Adipocyte (in vitro differentiated cells): ENCODE results near the gene PREP.
A peak's percentile ranks its signal among the peaks of the same experiment; 100 is the strongest.

ENCODE experiments used
- DNase-seq: peaks from one replicate; pipeline ENCODE4 v3.0.0-alpha.2; 2015; ENCODE audit warnings: low read depth
- H3K27me3 ChIP-seq: replicated peaks from 2 replicates; pipeline ENCODE4 v1.7.0; 2013; ENCODE audit warnings: mild to moderate bottlenecking, low read length, moderate library complexity; ENCODE audit not compliant: control insufficient read depth, insufficient read depth
- H3K36me3 ChIP-seq: 2 replicates; pipeline ENCODE4 v1.7.0; 2013; ENCODE audit warnings: low read length, mild to moderate bottlenecking, moderate library complexity; ENCODE audit not compliant: control insufficient read depth, insufficient read depth, severe bottlenecking
- H3K4me1 ChIP-seq: 2 replicates; pipeline ENCODE4 v1.7.0; 2013; ENCODE audit warnings: mild to moderate bottlenecking, low read length, moderate library complexity; ENCODE audit not compliant: control insufficient read depth, insufficient read depth
- H3K4me3 ChIP-seq: 2 replicates; pipeline ENCODE4 v1.7.0; 2013; ENCODE audit warnings: mild to moderate bottlenecking, low read length, moderate library complexity
- H3K9ac ChIP-seq: 2 replicates; pipeline ENCODE4 v1.7.0; 2013; ENCODE audit warnings: mild to moderate bottlenecking, low read length, moderate library complexity
- H3K9me3 ChIP-seq: 2 replicates; pipeline ENCODE4 v1.7.0; 2013; ENCODE audit warnings: mild to moderate bottlenecking, low read length, moderate library complexity; ENCODE audit not compliant: control insufficient read depth

PREP gene

GRCh38 chr6:105336986-105337385, 65.9 kb downstream of the PREP start:
- DNase-seq = no peak
- H3K9ac ChIP-seq = no peak overlapping the region
- H3K9me3 ChIP-seq = no peaks in the 10 kb centered on the region
- H3K27me3 ChIP-seq = no peaks in the 10 kb centered on the region
- H3K4me3 ChIP-seq = no peak overlapping the region
- H3K36me3 ChIP-seq = peaks cover 18% of the 10 kb centered on the region
- H3K4me1 ChIP-seq = peaks cover 3% of the 10 kb centered on the region

GRCh38 chr6:105332576-105332975, 70.3 kb downstream of the PREP start:
- no peak for DNase-seq
- Histone ChIP-seq H3K9ac (no peak overlapping the region), H3K27me3 (no peaks in the 10 kb centered on the region), H3K9me3 (no peaks in the 10 kb centered on the region), H3K36me3 (peaks cover 44% of the 10 kb centered on the region), H3K4me1 (peaks cover 5% of the 10 kb centered on the region), H3K4me3 (no peak overlapping the region)

- Histone ChIP-seq H3K9ac (no peak overlapping the region), H3K4me1 (peaks cover 9% of the 10 kb centered on the region), H3K9me3 (no peaks in the 10 kb centered on the region), H3K36me3 (peaks cover 44% of the 10 kb centered on the region), H3K4me3 (no peak overlapping the region), H3K27me3 (no peaks in the 10 kb centered on the region)
- no peak for DNase-seq
Measured at GRCh38 chr6:105331927-105332326, 71.0 kb downstream of the PREP start.

GRCh38 chr6:105330913-105331312, 72.0 kb downstream of the PREP start:
- Histone ChIP-seq H3K36me3 (peaks cover 41% of the 10 kb centered on the region), H3K4me3 (no peak overlapping the region), H3K9ac (no peak overlapping the region), H3K4me1 (peaks cover 19% of the 10 kb centered on the region), H3K27me3 (no peaks in the 10 kb centered on the region), H3K9me3 (no peaks in the 10 kb centered on the region)
- DNase-seq = no peak

- Histone ChIP-seq H3K9ac (no peak overlapping the region), H3K27me3 (no peaks in the 10 kb centered on the region), H3K4me3 (no peak overlapping the region), H3K4me1 (peaks cover 23% of the 10 kb centered on the region), H3K9me3 (no peaks in the 10 kb centered on the region), H3K36me3 (peaks cover 40% of the 10 kb centered on the region)
- no peak for DNase-seq
Measured at GRCh38 chr6:105330364-105330763, 72.5 kb downstream of the PREP start.

GRCh38 chr6:105326833-105327770, 75.8 kb downstream of the PREP start:
- peaks cover 29% of the 10 kb centered on the region for H3K4me1 ChIP-seq
- peak; percentile 25 for DNase-seq
- H3K4me3 ChIP-seq = no peak overlapping the region
- no peaks in the 10 kb centered on the region for H3K27me3 ChIP-seq
- H3K9ac ChIP-seq = no peak overlapping the region
- peaks cover 43% of the 10 kb centered on the region for H3K36me3 ChIP-seq
- no peaks in the 10 kb centered on the region for H3K9me3 ChIP-seq

GRCh38 chr6:105326216-105326615, 76.7 kb downstream of the PREP start:
- H3K4me1 ChIP-seq = peaks cover 29% of the 10 kb centered on the region
- no peaks in the 10 kb centered on the region for H3K9me3 ChIP-seq
- peaks cover 44% of the 10 kb centered on the region for H3K36me3 ChIP-seq
- no peak overlapping the region for H3K9ac ChIP-seq
- H3K27me3 ChIP-seq = no peaks in the 10 kb centered on the region
- DNase-seq = no peak
- H3K4me3 ChIP-seq = no peak overlapping the region

- Histone ChIP-seq H3K4me1 (peaks cover 29% of the 10 kb centered on the region), H3K4me3 (no peak overlapping the region), H3K9ac (no peak overlapping the region), H3K9me3 (no peaks in the 10 kb centered on the region), H3K36me3 (peaks cover 44% of the 10 kb centered on the region), H3K27me3 (no peaks in the 10 kb centered on the region)
- no peak for DNase-seq
Measured at GRCh38 chr6:105324386-105324950, 78.4 kb downstream of the PREP start.

- H3K27me3 ChIP-seq = no peaks in the 10 kb centered on the region
- H3K9ac ChIP-seq = no peak overlapping the region
- H3K9me3 ChIP-seq = no peaks in the 10 kb centered on the region
- peaks cover 41% of the 10 kb centered on the region for H3K36me3 ChIP-seq
- no peak for DNase-seq
- peaks cover 37% of the 10 kb centered on the region for H3K4me1 ChIP-seq
- no peak overlapping the region for H3K4me3 ChIP-seq
Measured at GRCh38 chr6:105322499-105323225, 80.2 kb downstream of the PREP start.

- Histone ChIP-seq H3K9me3 (no peaks in the 10 kb centered on the region), H3K27me3 (no peaks in the 10 kb centered on the region), H3K36me3 (peaks cover 46% of the 10 kb centered on the region), H3K4me1 (peaks cover 28% of the 10 kb centered on the region), H3K4me3 (no peak overlapping the region), H3K9ac (no peak overlapping the region)
- no peak for DNase-seq
Measured at GRCh38 chr6:105321728-105322127, 81.2 kb downstream of the PREP start.

- Histone ChIP-seq H3K9ac (no peak overlapping the region), H3K36me3 (peaks cover 49% of the 10 kb centered on the region), H3K27me3 (no peaks in the 10 kb centered on the region), H3K4me3 (no peak overlapping the region), H3K4me1 (peaks cover 23% of the 10 kb centered on the region), H3K9me3 (no peaks in the 10 kb centered on the region)
- no peak for DNase-seq
Measured at GRCh38 chr6:105321207-105321606, 81.7 kb downstream of the PREP start.
